Hepatocyte (in vitro differentiated cells): ENCODE results near the gene ART4. TPM values are rescaled to one million over a fixed set of nuclear protein-coding genes. Genes with fewer than 3 reads are reported as not detected.

Experiments
- DNase-seq: peaks from one replicate; pipeline ENCODE4 v3.0.0-alpha.2; 2016; ENCODE audit warnings: low spot score
- H2AFZ ChIP-seq: fragments of 200-600 bp; sonication (generic); 2 replicates; pipeline ENCODE4 v1.6.0; 2016; ENCODE audit warnings: antibody characterized with exemption, mild to moderate bottlenecking
- H3K27ac ChIP-seq: fragments of 200-600 bp; sonication (generic); 2 replicates; pipeline ENCODE4 v1.5.1; 2016; ENCODE audit warnings: mild to moderate bottlenecking
- H3K27me3 ChIP-seq: fragments of 200-600 bp; sonication (generic); 2 replicates; pipeline ENCODE4 v1.6.1; 2016
- H3K36me3 ChIP-seq: fragments of 200-600 bp; sonication (generic); replicated peaks from 2 replicates; pipeline ENCODE4 v1.5.1; 2016; ENCODE audit warnings: low read depth; ENCODE audit not compliant: insufficient read depth
- H3K4me1 ChIP-seq: fragments of 200-600 bp; sonication (generic); 2 replicates; pipeline ENCODE4 v1.5.1; 2016; ENCODE audit warnings: mild to moderate bottlenecking, moderate library complexity; ENCODE audit not compliant: insufficient read depth
- H3K4me2 ChIP-seq: fragments of 200-600 bp; sonication (generic); 2 replicates; pipeline ENCODE4 v1.6.0; 2016
- H3K4me3 ChIP-seq: fragments of 200-600 bp; sonication (generic); 2 replicates; pipeline ENCODE4 v1.5.1; 2016; ENCODE audit warnings: mild to moderate bottlenecking
- H3K79me2 ChIP-seq: fragments of 200-600 bp; sonication (generic); 2 replicates; pipeline ENCODE4 v1.6.0; 2017; ENCODE audit warnings: mild to moderate bottlenecking
- H3K9me2 ChIP-seq: fragments of 200-600 bp; sonication (generic); replicated peaks from 2 replicates; pipeline ENCODE4 v1.6.0; 2017; ENCODE audit warnings: mild to moderate bottlenecking; ENCODE audit not compliant: insufficient read depth
- H3K9me3 ChIP-seq: fragments of 200-600 bp; sonication (generic); 2 replicates; pipeline ENCODE4 v1.5.1; 2016; ENCODE audit warnings: low read depth, mild to moderate bottlenecking
- H4K20me1 ChIP-seq: fragments of 200-600 bp; sonication (generic); 2 replicates; pipeline ENCODE4 v1.6.0; 2016; ENCODE audit warnings: mild to moderate bottlenecking; ENCODE audit not compliant: insufficient read depth, poor library complexity, severe bottlenecking
- EZH2 ChIP-seq: fragments of 200-600 bp; sonication (generic); IDR thresholded peaks from 2 replicates; pipeline ENCODE4 v1.6.1; 2016; ENCODE audit warnings: antibody characterized with exemption, mild to moderate bottlenecking, borderline replicate concordance
- EZH2phosphoT487 ChIP-seq: fragments of 200-600 bp; sonication (generic); IDR thresholded peaks from one replicate; pipeline ENCODE4 v1.6.1; 2018; ENCODE audit warnings: antibody characterized with exemption, mild to moderate bottlenecking, low read depth, moderate library complexity; ENCODE audit not compliant: unreplicated experiment, severe bottlenecking
- WGBS: methylation state at CpG from one replicate; pipeline ENCODE4 v1.1.6; 2016; ENCODE audit warnings: low lambda C conversion rate; ENCODE audit errors: missing lambda C conversion rate; 5-methylcytosine and 5-hydroxymethylcytosine counted together
- polyA plus RNA-seq: library from polyadenylated mRNA; unstranded; fragments of >200 nt; fragmentation: Nextera tagmentation; extraction: Ambion mirVana; gene quantifications from 2 replicates; pipeline ENCODE4 v1.2.1, GENCODE V29; 2016
- total RNA-seq: library from RNA; depleted of rRNA; stranded (reverse); fragments of >200 nt; gene quantifications from 2 replicates; pipeline ENCODE4 v1.2.3, GENCODE V29; 2014
- TF ChIP-seq, protein P1 (sequence below): fragments of 200-600 bp; sonication (generic); IDR thresholded peaks from 2 replicates; pipeline ENCODE4 v1.5.1; 2016; ENCODE audit warnings: antibody characterized with exemption, mild to moderate bottlenecking; ENCODE audit not compliant: poor library complexity

The ART4 gene
- total and polyA plus RNA-seq, 2 experiments from 2014 or later: 4.9 to 7.3 TPM

DNA sequence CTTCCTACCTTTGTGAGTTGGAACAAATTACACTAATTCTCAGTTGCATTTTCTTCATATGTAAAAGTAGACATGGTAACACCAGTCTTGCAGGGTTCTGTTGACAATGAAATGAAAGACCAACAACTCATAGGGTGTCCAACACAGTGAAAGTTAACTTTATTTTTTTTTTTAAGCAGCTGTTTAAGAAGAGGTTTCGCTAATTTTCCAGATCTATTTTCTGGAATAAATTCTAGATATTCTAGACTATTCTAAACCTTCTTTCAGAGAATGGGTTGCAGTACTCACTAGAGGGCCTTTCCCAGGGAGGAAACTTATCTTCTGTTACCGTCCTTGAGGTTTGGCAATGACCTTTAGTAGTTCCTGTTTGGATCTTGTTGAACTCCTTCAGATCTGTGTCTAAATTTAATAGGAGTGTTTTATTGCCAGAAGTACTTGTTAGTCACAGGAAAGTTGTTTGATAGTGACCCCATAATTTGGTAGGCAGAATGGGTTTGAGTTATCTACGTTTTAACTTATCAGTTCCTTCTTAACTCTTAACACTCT is 2.8 kb upstream of the ART4 start:
- no peak for DNase-seq
- Histone ChIP-seq H3K9me2 (no peaks in the 10 kb centered on the region), H3K36me3 (no peaks in the 10 kb centered on the region), H2AFZ (no peak overlapping the region), H4K20me1 (no peaks in the 10 kb centered on the region), H3K4me2 (no peak overlapping the region), H3K27me3 (no peaks in the 10 kb centered on the region), H3K9me3 (no peaks in the 10 kb centered on the region), H3K27ac (no peak overlapping the region), H3K4me1 (peaks cover 28% of the 10 kb centered on the region), H3K4me3 (no peak overlapping the region), H3K79me2 (no peaks in the 10 kb centered on the region)
- 52% methylated on average over 3 of the region's 3 CpGs for WGBS
- TF ChIP-seq, protein P1, sequence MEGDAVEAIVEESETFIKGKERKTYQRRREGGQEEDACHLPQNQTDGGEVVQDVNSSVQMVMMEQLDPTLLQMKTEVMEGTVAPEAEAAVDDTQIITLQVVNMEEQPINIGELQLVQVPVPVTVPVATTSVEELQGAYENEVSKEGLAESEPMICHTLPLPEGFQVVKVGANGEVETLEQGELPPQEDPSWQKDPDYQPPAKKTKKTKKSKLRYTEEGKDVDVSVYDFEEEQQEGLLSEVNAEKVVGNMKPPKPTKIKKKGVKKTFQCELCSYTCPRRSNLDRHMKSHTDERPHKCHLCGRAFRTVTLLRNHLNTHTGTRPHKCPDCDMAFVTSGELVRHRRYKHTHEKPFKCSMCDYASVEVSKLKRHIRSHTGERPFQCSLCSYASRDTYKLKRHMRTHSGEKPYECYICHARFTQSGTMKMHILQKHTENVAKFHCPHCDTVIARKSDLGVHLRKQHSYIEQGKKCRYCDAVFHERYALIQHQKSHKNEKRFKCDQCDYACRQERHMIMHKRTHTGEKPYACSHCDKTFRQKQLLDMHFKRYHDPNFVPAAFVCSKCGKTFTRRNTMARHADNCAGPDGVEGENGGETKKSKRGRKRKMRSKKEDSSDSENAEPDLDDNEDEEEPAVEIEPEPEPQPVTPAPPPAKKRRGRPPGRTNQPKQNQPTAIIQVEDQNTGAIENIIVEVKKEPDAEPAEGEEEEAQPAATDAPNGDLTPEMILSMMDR: no peak
- TF ChIP-seq EZH2 (no peak), EZH2phosphoT487 (no peak)

DNA sequence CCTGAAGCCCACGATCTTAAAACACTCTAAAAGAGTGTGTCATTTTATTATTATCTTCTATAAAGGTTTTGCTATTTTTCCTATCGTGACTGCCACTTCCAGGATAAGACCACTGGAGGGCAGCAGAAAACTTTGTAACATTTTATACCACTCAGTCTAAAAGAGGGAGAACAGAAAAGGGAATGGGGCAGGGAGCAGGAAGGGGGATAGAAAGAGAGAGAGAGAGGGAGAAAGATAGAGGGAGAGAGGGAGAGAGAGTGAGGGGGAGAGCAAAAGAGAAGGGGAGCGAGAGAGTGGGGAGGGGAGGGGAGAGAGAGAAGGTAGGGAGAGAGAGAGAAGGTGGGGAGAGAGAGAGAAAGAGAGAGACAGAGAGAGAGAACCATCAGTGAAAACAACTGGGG is 2.0 kb upstream of the ART4 start:
- TF ChIP-seq EZH2: no peak
- TF ChIP-seq, protein P1: peak; percentile 89
- TF ChIP-seq EZH2phosphoT487: no peak
- no peak overlapping the region for H3K27ac ChIP-seq
- no peaks in the 10 kb centered on the region for H3K9me3 ChIP-seq
- no peaks in the 10 kb centered on the region for H3K27me3 ChIP-seq
- H3K36me3 ChIP-seq: no peaks in the 10 kb centered on the region
- H2AFZ ChIP-seq: no peak overlapping the region
- no peak overlapping the region for H3K4me2 ChIP-seq
- no peaks in the 10 kb centered on the region for H3K79me2 ChIP-seq
- H3K9me2 ChIP-seq: no peaks in the 10 kb centered on the region
- 10% methylated on average over 2 of the region's 3 CpGs for WGBS
- H4K20me1 ChIP-seq: no peaks in the 10 kb centered on the region
- H3K4me3 ChIP-seq: no peak overlapping the region
- peak; percentile 77 for DNase-seq
- H3K4me1 ChIP-seq: peaks cover 36% of the 10 kb centered on the region

DNA sequence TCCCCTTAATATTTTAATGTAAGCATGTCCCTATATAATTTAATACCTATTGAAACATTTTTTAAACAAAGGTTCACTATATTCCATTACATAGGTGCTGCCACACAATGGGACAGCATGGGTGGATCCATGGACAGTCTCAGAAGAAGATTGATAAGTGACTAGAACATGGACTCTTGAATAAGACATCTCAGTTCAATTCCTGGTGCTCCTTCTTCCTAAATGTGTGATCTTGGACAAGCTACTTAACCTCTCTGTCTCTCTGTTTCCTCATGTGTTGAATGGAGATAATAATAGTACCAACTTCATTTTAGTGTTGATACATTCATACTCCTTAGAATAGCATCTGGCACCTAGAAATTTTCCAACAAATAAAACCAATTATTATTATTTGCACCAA is 1.1 kb upstream of the ART4 start:
- H3K9me2 ChIP-seq: no peaks in the 10 kb centered on the region
- H3K27ac ChIP-seq: no peak overlapping the region
- DNase-seq: no peak
- no peak overlapping the region for H3K4me2 ChIP-seq
- no peak overlapping the region for H2AFZ ChIP-seq
- H3K4me3 ChIP-seq: no peak overlapping the region
- TF ChIP-seq EZH2 (no peak), EZH2phosphoT487 (no peak)
- TF ChIP-seq, protein P1: no peak
- no peaks in the 10 kb centered on the region for H3K36me3 ChIP-seq
- H3K27me3 ChIP-seq: no peaks in the 10 kb centered on the region
- no peaks in the 10 kb centered on the region for H3K79me2 ChIP-seq
- H3K9me3 ChIP-seq: no peaks in the 10 kb centered on the region
- H4K20me1 ChIP-seq: no peaks in the 10 kb centered on the region
- peaks cover 36% of the 10 kb centered on the region for H3K4me1 ChIP-seq

DNA sequence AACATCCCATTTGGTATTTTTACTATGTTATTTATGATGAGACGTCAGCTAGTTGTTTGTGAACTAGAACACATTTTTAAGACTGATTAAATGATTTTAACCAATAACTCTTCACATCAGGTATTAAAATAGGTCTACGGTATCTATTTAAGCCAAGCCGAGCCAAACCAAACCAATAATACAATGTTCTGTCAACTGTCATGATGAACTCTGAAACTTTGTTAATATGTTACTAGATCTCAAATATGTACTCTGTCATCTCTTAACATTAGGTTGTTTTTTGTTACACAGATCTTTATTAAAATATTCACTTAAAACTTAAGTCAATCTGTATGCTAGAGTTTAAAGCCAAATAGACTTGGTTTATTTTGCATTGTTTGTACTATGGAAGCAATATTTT is 1.0 kb downstream of the ART4 start:
- no peaks in the 10 kb centered on the region for H4K20me1 ChIP-seq
- peak overlapping the region; percentile 45 for H3K4me2 ChIP-seq
- H3K9me2 ChIP-seq: no peaks in the 10 kb centered on the region
- no peaks in the 10 kb centered on the region for H3K36me3 ChIP-seq
- H3K27me3 ChIP-seq: no peaks in the 10 kb centered on the region
- TF ChIP-seq EZH2phosphoT487: no peak
- TF ChIP-seq, protein P1: no peak
- no peak for TF ChIP-seq EZH2
- no peak for DNase-seq
- no peak overlapping the region for H2AFZ ChIP-seq
- WGBS: 49% methylated on average over 3 of the region's 3 CpGs
- no peaks in the 10 kb centered on the region for H3K79me2 ChIP-seq
- peak overlapping the region; percentile 2 for H3K4me3 ChIP-seq
- H3K27ac ChIP-seq: peak overlapping the region; percentile 77
- H3K9me3 ChIP-seq: no peaks in the 10 kb centered on the region
- H3K4me1 ChIP-seq: peaks cover 36% of the 10 kb centered on the region
